ENCODE results near the gene NPM3.

NPM3 gene, protein sequence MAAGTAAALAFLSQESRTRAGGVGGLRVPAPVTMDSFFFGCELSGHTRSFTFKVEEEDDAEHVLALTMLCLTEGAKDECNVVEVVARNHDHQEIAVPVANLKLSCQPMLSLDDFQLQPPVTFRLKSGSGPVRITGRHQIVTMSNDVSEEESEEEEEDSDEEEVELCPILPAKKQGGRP

DNA sequence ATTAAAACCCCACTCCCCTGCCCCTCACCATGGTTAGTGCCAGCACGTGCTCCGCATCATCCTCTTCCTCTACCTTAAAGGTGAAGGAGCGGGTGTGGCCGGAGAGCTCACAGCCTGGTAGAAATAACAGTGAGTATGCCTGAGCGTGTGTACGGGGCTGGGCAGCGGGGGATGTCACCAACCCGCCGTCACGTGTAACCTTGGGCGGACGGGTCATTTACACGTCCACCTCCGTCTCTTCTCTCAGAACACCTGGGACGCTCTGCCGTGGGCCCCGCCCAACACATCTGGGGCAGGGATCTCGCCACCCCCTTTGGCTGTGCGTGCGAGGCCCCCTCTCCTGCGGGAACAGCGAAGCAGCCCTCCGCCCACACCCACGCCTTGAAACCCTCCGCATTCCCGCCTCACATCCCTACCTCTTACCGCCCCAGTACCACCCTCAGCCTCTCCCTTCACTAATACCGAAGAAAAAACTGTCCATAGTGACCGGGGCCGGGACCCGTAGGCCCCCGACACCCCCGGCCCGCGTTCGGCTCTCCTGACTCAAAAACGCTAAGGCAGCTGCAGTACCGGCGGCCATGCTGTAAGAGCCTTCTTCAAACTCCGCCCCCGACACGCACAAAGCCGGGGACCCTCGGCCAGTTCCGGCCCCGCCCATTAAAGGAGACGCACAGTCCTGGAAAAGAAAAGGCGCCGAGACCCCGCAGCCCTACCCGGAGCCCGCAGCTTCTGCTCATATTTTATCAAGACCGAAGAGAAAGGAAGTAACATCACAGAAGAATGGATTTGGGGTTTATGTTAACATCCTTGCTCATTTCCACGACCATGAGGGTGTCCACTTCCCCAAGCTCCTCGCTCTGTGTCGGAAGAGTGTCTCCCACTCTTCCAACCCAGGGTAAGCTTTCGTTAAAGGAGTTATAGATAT is at the start of gene NPM3:
NPM3 (minus strand) TSS at position 636 of the 925 bp plus-strand sequence; CDS start at position 580, 56 bp downstream.
- DNase-seq = peak; percentile 76

DNA sequence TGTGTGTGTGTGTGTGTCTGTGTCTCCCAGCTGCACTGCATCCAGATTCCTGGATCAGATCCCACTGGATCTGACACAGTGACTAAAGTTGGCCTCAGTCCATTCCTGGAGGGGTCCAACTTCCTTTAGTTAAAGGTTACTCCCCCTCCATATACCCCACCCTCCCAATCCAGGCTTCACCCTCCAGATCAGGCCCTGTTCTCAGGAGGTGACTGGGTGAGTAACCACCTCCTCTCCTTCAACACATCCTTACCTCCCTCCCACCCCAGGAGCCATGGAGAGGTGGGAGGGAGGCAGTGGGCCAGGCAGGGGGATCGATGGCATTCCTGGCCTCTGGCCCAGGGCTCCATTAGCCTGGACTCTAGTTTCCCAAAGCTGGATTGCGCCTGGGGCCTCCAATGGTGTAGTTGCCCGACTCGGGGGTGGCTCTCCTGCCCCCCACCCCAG is 49.1 kb upstream of the NPM3 start:
- no peak for DNase-seq

DNA sequence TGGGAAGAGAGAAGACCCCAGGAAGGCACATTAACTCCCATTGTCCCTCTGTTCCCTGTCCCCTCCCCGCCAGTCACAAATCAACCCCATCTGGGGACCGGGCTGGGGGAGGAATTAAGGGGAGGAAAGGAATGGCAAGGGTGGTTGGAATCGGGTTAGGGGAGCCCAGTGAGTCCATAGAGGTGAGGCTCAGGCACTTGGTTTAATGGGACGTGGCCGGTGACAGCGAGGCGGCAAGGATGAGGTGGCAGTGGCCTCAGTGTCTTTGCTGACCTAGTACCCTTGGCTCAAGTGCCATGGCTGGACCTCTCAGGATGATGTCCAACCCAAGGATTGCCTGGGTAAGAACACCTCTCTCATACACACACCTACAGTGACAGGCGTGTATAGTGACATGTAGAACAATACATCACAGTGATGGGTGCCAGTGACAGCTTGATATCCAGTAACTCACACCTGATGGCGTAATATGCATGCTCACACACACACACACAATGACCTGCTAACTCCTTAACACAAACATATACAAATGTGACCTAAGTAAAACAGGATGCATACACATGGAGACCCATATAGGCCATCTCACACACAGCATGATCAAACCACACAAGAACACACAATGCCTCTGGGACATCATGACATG is 48.0 kb upstream of the NPM3 start:
- no peak for DNase-seq

DNA sequence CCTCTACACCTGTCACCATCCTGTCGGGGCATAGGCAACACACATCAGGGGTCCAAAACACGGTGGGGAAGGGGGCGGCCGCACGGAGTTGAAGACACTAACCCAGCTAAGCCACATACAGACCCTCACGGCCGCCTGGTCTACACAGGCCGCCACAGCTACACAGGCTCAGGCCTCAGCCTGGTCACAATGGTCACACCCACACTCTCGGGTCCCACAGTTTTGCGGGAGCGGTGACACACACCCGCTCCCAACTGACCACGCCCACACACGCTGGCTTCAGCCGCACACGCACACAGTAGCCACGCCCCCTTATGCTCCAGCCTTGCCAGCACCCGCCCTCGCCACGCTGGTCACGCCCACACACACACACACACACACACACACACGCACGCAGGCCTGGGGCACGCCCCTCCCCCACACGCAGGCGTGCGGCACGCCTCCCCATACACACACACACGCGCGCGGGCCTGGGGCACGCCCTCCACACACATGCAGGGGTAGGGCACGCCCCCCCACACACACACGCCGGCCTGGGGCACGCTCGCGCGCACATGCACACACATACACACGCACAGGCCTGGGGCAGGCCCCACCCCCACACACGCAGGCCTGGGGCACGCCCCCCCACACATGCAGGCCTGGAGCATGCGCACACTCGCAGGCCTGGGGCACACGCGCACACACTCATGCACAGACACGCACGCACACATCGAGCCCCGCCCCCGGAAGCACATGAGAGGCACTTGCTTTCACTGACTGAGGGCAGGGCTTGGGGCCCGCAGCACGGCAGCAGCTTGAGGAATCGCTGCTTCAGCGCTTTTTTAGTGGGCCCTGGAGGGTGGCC is 47.3 kb upstream of the NPM3 start:
- DNase-seq = peak; percentile 78

DNA sequence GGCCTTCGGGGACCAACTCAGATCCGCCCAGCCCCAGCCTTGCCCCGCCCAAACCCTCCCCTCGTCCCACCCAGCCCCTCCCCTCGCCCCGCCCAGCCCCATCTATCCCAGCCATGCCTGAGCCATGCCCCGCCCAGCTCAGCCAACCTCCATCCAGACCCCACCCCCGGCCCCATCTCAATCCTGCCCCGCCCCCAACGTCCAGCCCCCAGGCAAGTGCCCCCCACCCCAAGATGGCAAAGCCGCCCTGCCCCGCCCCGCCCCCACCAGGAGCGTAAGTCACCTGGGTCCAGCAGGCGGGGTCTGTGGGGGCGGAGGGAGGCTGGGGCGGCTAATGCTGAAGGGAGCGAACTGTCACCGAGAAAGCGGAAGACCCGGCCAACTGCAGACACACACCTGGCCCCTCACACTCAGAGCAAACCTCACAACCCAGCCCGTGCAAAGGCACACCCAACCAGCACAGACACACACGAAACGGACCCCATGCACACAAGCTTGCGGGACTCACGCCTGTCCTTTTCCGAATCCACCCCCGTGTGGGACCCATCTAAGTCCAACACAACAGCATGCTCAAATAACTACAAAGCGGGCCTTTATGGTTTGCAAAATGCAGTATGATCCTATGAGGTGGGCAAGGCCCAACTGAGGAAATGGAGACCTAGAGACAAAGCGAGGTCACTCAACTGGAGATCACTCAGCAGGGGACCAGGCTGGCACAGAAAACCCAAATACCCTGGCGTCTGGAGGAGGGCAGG is 46.5 kb upstream of the NPM3 start:
- peak; percentile 68 for DNase-seq

GRCh38 chr10:101828766-101829551 is 45.7 kb upstream of the NPM3 start:
- no peak for DNase-seq

GRCh38 chr10:101827919-101828600 is 44.8 kb upstream of the NPM3 start:
- DNase-seq = no peak

DNA sequence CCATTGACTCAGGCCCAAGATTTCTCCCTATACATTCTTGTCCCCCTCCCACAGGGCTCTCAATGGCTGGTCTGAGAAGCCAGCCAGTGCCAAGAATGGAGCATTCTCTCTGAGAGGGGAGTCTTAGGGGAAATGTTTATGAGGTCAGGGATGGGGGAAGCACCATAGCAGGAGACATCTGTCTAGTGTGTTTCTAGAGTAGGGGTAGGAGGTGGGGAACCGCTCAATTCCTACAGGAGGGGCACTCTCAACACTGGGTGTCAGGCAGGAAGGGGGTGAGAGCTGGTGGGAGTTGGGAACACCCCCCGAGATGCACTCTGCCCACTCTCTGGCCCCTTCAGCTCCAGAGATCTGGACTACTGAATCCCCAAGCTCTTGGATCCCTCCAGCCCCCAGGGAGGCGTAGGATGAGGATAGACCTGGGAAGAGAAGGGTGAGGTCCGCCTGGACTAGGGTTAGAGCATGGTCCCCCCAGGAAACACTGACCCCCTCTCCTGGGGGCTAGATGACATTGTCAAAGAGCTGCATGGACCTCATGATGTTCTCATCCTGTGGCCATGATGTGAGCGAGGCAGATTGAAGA is 43.7 kb upstream of the NPM3 start:
- no peak for DNase-seq

DNA sequence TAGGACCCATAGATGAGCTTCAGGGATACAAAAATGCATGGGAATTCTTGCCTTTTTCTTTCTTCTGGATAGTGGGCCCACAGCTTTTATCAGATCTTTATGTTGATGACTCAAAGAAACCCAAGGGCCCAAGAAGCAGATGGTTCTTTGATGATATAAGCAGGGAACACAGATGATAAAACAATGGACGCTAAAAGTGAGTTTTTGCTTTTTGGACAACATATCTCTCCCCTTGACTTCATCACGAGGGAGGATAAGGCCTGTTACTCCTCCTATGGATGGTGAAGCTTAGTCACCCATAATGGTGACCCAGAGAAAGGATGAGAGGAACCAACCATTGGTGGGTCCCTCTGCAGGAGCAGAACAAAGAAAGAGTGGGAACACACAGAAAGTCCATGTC is 41.5 kb upstream of the NPM3 start:
- no peak for DNase-seq

GRCh38 chr10:101818872-101819633 is 35.8 kb upstream of the NPM3 start:
- no peak for DNase-seq

DNA sequence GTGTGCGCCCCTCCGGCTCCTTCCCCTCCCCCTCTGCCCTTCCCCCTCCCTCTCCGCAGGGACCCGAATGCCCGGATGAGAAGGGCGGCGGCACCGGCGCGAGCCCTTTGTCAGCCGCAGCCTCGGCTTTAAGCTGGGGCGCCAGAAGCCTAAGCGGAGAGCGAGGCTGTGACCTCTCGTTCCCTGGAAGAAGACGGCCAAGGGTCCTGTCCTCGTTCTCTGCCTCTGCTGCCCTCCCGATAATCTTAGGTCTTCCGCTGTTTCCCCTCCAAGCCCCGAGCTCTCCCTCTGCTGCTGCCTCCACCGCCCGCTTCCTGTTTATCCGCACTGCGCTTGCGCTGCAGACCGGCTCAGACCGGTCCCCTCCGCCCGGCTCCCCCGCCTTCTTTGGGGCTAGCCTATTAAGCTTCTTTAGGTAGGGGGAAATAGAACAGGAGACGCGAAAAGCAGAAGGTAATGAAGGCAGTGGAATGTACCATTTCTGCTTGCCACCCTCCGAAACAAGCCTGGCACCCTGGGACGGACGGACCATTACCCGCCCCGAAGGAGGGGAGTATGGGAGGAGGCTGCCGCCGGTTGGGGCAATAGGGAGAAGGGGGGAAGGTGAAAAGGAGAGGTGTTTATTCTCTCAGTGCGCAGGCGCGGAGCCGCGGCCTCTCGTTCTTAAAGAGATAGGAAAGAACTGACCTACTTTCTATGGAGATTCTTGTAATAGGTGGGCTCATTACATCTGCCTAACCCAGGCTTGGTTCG is 35.0 kb upstream of the NPM3 start, which contains the start of gene OGA:
OGA (minus strand) TSS at position 326 of the 753 bp plus-strand sequence. CDS start 422 bp downstream, outside the sequence.
- peak; percentile 90 for DNase-seq

- no peak for DNase-seq
These were observed 34.3 kb upstream of the NPM3 start for GRCh38 chr10:101817337-101818118.

DNA sequence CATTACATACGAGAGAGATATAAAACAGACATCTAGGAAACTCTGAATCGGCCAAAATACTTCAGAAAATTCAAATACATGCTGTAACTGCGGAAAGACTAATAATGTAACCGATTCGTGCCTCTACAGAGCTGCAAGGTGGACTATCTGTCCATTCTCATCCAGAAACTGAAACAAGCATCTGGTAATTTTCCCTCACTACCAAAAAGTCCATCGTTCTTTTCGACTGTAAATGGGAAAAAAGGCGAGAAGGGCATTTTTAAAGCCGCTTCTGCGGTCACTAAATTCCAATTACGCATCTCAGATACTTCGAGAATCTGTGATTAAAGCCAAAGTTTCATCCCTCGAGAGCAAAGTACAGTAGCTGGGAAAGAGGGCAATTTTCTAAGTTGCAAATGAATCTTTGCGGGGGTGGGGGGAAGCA is 33.7 kb upstream of the NPM3 start:
- DNase-seq = no peak

DNA sequence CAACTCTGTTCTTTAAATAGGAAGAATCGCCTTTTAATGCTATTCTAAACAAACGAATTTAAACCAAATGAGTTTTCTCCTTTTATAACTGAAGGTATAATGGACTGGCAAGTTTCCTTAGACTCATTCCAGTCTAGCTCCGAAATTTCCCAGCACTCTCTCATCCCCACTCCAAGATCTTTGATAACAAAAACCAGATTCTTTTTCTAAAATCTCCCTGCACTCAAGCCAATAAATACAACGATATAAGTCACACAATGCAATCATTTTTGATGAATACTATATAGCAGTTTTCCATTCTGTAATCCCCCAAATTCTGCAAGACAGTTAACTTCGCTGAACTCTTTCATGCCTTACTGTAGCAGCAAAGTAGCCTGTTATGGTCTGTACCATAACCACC is 33.1 kb upstream of the NPM3 start:
- DNase-seq = no peak

GRCh38 chr10:101814466-101815071 is 31.3 kb upstream of the NPM3 start:
- DNase-seq = no peak

DNA sequence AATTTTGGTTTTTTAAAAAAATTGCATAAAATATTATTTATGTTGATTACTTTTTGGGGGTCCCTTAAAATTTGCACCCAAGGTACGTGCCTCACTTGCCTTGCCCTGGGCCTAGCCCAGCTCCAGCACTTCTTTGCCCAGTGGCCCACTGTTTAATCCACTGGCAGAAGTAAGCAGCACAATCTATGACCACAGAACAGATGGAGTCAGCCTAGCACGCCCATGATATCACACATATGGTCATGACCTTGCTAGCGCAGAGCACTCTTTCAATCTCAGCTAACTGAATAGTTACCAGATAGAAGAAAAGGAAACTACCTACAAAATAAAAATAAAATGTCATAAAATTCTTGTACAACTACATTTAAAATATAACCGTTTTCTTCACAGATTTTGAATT is 29.4 kb upstream of the NPM3 start:
- no peak for DNase-seq

GRCh38 chr10:101807158-101807557 is 23.9 kb upstream of the NPM3 start:
- no peak for DNase-seq
